Dermis blood vessel endothelial cell (primary cell): ENCODE data around the gene ASTN2. TPM values are rescaled to one million over a fixed set of nuclear protein-coding genes. Genes with fewer than 3 reads are reported as not detected.

Experiments used
- DNase-seq: peaks from one replicate; pipeline ENCODE4 v3.0.0; 2010
- total RNA-seq: library from RNA; depleted of rRNA; stranded (reverse); fragments of >200 nt; gene quantifications from 2 replicates; pipeline ENCODE4 v1.2.3, GENCODE V29; 2014

ASTN2 gene
- total RNA-seq, 1 donor from 2014 or later, result 1.9 TPM

DNA sequence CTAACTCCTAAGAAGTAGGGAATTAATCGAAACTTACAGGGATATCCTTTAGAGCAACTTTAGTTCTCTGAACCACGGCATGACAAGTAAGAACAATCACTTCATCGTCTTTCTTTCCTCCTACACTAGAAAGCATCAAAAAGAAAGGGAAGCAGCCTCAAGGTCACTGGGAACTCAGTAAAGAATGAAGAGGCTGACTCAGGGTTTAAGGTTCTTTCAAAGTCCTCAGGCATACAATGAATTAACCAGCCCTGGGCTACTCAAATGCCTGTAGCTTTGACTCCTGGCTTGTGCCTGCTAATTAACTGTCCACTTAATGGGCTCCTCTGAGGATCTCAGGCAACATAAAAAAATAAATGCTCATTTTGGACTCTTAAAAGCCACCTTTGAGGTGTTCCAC, 625.8 kb downstream of the ASTN2 start:
- DNase-seq, result no peak

DNA sequence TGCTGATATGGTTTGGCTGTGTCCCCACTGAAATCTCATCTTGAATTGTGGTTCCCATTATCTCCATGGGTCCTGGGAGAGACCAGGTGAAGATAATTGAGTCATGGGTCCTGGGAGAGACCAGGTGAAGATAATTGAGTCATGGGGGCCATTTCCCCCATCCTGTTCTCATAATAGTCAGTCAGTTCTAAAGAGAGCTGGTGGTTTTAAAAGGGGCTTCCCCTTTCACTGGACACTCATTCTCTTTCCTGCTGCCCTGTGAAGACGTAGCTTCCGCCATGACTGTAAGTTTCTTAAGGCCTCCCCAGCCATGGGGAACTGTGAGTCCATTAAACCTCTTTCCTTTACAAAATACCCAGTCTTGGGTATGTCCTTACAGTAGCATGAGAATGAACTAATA, 628.1 kb downstream of the ASTN2 start:
- DNase-seq, result no peak

DNA sequence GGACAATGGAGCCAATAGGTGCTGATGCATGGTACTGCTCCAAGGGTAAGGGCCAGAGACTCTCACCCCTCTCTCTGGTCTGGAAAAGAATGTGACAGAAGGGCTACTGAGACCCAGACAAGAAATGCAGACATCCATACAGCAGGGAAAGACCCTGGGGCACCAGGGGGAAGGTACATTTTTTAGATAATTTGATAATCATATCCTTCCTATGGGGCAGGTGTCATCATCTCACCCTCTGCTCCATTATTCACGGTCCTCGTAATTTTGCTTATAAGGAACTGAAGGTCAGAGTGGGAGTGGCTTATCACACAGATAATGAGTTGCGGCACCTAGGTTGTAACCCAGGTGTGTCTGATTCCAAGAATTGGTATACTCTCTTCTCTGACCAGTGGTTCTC, 637.7 kb downstream of the ASTN2 start:
- DNase-seq, result no peak

DNA sequence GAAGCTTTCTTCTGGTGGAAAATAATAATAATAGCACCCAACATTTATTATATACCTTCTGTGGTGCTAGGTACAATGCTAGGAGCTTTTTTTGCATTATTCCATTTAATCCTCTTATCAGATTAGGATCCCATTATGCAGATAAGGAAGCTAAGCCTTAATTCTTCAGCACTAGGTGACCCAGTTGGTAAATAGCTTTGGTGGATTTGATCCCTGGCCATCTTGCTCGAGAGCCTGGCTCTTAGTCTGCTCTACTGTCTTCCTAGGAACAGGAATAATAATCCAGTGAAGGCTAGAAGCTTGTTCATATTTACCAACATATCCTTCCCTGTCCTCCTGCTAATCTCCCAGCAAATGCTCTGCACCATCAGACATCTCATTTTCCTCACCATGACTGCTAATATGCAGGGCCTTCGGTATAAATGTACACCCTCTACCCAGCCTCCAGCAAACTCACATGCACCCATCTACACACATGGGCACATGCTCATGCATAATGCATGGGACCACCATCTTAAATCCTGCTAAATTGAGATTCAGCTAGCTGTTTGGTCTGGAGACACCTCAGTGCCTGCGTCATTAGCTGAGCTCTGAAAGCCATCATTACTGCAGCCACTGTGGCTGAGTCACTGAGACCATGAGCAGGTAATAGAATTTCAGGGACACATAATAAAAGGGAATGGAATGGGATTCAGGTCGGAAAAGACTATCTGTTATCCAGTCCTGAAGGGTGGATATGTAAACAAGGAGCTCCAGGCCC, 640.3 kb downstream of the ASTN2 start:
- DNase-seq, result no peak

DNA sequence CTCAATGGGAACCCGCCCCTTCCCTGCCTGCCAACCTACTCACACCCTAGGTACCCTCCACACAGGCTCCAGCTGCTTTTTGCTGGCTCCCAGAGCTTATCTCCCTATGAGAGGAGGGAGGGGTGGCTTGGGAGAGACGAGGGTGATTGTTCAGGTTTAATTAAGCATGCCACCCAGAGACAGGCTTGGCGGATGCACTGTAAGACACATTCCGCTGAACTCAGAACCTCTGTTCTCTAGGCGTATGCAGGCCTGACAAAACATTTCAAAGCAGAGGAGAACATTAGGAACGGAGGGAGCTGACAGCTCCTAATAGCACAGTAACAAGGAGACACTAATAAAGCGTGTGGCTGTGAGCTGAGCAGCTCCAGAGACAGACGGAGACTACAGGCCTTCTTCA, 647.6 kb downstream of the ASTN2 start:
- DNase-seq, result no peak

DNA sequence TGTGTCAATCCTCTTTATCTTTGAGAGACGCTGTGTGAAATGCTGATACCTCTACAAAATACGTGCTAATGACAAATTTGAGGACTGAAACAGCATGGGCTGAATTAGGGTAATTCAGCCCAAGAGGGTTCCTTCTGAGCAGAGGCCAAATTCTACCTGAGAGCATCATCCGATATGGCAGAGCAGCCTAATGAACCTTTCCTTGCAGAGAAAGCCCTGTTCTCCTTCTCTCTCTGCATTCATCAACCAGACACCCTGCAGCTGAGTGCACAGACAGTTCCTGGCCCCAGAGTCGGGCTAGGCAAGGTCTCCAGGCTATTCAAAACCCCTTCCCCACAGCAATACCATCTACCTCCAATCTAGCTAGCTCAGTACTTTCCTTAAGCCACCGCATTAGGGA, 649.8 kb downstream of the ASTN2 start:
- no peak for DNase-seq

DNA sequence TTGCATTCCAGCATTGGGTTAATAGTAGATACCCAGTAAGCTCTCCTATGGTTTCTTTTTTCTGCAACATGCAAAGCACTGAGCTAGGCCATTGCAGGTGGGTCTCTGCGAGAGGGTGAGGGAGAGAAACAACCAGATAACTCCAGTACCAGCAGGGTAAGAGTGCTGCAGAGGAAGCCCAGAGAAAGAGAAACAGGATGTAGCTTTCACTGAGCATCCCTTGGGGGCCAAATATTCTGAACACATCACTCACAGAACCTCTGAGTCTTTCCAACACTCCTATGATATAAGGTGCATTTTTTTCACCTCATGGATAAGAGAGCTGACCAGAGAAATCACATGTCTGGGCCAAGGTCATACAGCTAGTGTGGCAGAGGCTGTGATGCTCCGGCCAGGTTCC, 651.1 kb downstream of the ASTN2 start:
- DNase-seq, result no peak

DNA sequence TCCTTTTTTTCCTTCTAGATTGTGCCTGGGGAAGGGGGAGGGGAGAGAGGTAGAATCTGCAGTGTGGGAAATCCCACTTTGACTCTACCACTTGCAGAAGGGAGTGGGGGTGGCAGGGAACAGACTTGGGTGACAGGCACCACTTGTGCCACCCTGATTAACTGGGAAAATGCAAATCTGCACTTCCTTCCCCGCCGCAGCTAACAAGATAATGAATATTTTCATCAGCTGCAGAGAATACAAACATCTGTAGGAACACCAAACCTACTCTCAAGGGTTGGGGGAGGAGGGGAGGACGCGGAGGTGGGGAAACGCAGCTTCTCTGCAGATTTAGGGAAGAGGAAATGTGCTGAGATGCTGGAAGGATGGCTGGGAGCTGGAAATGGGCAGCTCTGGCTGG, 654.2 kb downstream of the ASTN2 start:
- no peak for DNase-seq

DNA sequence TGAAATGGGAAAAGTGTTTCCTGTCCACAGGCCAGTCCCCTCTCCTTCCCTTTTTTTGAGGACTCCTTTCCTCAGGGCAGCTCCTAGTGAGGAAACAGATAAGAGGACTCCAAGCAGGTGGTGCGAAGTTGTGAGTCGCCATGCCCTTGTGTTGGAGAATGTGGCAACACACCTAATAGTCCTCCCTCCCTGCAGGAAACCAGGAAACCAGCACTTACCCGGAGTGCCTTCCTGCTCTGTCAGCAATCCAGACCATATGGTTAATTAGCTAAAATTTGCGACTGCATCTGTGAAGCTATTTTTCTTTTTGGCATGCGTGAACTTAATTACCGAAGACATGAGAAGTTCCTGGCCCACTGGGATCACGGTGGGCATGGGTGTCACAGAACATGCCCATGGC, 657.8 kb downstream of the ASTN2 start:
- no peak for DNase-seq

DNA sequence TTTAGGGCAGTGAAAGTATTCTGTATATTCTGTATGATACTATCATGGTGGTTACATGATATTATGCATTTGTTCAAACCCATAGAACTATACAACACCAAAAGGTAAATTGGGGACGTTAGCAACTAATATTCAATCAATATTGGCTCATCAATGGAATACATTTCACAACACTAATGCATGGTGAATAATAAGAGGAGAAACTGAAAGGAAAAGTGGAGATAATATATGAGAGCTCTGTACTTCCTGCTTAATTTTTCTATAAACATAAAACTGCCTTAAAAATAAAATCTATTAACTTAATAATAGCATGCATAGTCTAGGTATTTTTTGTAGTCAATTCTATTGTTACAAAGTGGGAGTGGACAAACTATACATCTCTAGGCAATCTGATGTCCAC, 661.5 kb downstream of the ASTN2 start:
- DNase-seq, result no peak

DNA sequence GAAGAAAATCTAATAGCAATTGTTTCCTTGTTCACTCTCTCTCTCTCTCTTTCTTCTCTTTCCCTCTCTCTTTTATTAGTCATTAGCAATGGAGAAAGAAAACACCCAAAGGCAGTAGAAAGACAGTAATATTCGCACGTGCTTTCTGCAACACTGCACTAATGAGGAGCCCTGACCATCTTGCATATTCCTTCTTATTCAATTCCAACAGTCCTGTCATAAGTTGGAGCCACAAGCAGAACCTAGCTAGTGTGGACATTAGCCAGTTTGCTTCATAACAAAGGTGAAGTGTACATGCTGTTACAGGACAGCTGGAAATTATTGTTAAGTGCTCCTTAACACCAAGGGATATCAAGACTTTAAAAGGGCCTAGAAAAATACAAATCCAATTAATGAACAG, 664.3 kb downstream of the ASTN2 start:
- DNase-seq, result no peak

DNA sequence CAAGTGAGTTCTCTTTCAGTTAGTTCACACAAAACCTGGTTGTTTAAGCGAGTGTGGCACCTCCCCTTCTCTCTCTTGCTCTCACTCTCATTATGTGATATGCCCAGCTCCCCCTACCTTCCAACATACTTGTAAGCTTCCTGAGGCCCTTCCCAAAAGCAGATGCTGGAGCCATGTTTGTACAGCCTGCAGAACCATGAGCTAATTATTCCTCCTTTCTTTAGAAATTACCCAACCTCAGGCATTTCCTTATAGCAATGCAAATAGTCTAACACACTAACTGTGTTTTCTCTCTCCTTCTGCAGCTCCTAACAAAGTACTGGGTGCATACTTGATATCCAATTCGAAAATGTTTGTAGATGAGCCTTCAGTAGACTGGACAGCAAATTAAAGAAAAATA, 665.1 kb downstream of the ASTN2 start:
- no peak for DNase-seq

DNA sequence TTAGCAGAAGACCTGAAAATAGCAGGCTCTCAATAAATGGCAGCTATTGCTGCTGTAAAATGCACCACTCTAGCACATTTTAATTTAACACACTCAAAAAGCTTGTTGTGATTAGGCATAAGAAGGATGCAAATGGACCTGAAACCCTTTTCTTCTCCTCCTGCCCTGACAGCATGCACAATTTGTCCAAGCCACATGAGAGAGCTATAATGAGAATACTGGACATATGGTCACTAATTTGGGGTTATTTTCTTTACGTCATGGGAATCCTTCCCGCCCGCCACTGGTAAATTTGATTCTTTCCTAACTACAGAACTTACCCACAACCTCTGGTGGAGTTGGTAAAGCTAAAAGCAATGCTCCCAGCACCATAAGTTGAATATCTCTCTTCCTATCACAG, 665.7 kb downstream of the ASTN2 start:
- DNase-seq, result no peak

DNA sequence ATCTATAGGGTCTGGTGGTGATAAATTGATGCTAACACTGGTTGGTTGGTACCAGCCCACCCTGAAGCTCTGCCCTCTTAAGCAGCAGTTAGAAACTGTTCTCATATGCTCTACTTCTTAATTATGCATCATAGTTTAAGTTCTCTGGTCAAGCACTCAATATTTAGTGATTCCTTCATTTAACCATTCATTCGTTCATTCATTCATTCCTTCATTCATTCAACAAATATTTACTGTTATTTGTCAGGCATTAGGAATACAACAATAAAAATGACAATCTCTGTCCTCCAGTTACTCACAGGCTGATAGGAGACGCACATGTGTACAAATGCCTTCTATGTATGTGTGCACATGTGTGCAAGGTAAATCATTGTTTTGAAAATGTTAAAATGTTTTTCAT, 673.1 kb downstream of the ASTN2 start:
- DNase-seq, result no peak

DNA sequence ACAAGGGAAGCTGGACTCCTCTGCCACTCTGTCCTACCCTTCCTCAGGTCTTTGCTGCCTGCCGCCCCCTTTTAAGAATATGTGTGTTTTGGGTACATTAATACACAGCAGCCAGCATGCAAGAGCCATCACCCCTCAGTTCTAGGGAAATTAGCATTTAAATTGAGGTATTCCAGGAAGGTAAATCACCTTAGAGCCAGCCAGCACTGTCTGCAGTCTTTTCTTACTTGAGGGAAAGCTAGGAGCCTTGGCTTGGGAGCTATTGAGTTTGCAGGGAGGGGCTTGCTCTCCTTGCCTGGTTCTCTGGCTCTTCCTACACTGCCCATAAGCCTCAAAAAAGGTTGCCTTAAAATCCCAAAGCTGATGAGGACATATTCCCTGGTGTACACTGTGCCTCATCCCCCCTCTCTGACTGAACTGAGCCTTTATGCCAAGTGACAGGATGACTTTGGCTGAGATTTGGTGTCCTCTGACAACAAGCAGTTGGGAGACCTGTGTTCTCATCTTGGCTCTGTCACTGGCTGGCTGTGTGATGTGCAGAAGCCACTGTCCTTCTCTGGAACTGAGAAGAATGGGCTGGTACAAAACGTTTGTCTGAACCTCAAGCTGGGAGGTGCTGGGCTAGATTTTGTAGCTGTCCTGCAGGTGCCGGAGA, 673.6 kb downstream of the ASTN2 start:
- DNase-seq, result no peak

DNA sequence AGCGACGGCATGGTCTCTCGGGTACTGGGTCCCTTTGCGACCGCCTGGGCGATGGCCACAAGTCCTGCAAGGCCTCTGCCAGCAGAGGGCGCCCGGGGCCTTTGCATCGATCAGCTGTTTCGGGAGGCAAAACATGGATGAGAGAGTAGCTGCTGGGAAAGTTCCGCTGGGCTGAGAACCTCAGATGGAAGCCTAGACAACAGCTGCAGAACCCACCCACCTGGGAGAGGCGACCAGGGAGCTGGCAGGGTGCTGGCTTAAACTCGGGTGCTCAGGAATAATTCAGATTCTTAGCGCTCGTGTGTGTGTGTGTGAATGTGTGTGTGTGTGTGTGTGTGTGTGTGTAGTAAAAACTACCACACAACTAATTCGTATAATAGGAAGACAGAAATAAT, 677.7 kb downstream of the ASTN2 start:
- peak; percentile 77 for DNase-seq

DNA sequence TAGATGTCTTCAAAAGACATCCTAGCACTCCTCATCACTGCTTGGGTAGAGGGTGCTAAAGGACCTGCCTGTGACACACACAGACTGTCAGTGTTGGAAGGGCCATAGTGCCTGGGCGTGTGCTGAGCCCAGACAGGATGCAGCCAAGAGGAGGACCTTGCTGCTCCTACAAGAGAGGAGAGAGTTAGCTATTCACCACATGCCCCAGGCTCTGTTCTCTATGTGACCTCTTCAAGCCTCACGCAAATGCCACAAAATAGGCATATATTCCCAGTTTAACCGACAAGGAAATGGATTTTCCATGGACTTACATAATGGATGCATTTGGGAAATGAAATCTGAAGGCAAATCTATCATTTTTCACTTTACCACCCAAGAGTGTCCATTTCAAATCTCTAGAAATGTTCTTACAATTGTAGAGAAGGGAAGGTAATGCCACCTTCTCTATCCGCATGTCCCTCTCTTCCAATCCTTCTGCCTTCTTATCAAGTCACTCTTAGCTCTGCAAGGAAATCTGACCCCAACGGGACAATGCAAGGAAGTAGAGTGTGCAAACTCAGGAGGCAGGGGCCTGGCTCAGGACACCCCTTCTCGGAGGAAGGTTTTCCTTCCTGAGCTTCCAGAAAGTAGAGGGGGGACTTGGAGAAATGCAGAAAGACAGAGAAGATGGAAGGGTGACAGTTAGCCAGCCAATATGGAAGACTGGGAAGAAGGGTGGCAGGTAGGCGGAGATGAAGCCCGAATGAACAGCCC, 678.3 kb downstream of the ASTN2 start:
- DNase-seq, result peak; percentile 1

DNA sequence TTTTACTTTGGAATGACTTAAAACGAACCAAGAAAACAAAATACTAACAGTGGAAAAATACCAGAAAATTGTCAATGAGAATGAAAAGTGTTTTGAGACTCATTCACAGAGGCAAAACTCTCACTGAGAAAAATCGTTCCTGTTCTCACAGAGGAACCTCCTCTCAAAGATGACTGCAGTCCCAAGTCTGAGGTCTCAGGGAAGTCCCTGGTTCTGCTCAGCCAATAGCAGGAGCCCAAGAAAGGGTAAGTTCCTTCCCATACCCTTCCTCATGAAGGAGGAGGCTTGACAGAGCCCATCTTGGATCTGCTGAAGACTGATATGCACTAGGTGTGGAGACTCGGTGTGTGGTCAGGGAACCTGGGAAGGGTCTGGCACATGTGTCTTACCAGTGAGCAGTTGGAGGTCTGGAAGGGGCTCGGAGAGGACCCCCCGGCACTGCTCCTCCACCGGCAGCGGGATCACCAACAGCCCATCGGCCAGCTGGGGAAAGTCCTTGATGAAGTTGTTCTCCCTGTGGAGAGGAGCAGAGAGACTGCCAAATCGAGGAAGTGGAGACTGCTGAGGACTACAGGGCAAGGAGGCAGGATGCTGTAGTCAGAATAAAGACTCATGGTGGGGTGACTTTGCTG, 681.7 kb downstream of the ASTN2 start:
- no peak for DNase-seq

DNA sequence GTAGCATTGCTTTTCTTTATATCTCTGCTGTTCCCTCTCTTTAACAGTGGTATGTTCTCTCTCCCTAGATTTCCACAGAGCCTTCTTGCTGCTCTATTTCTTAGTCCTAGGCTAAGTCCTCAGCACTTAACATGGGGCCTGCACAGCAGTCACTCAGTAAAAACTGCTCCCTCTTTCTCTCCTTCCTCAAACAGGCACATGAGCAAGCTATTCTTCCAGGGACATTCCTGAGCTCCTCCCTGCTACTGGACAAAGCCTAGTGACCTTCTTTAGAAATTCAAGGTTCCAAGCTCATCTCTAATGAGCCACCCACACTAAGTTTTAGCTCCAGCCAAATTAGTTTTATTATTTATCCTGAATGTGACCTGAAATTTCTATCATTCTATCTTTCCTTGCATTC, 688.3 kb downstream of the ASTN2 start:
- no peak for DNase-seq

DNA sequence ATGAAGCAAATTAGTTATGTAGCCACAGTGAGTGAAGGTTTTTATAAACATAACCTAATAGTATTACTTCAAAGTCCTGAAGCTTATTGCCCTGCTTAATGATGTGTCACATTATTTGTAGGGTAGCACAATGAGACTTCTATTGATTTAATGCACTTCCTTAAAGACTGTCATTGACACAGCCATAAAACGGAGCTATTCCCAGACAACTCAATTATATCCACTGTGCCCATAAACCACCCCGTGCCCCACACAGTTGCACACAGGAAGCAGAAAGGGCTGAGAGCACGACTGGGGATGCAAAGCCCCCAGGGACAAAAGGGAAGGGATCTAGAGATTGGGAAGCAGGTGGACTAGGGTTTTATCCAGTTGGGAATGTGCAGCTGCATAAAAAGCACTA, 690.7 kb downstream of the ASTN2 start:
- no peak for DNase-seq

DNA sequence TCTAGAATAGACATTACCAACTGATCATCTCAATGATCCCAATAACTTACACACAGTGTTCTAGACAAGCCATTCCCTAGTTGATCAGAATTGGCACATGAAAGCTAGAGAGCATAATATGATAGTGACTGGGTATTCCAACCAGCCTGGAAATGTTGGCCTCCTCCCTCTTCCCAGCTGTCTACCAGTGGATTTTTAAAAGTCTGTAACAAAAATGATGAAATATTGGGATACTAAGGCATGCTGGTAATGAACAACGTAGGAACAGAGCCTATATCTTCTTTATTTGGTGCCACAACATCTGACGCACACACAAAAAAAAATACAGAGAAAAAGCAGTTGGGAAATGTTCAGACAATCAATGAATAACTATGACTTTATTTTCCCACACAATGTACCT, 692.9 kb downstream of the ASTN2 start:
- DNase-seq, result no peak

DNA sequence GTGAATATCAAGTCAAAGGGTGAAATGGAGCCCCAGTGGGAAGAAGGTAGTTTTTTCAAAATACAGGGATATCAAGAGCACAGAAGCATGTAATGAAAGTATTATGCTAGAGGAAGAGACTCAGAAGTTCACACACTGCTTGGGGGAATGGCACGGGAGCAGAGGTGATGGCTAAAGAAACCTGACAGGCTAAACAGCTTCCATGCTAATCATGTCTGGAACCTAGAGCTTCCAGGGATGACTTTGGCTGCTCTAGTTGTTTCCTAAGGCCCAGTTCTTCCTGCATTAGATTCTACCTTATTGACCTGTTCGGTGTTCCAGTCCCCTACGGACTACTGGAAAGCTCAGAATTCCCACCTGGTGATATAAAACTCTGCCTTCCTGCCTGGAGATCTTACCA, 693.4 kb downstream of the ASTN2 start:
- no peak for DNase-seq

DNA sequence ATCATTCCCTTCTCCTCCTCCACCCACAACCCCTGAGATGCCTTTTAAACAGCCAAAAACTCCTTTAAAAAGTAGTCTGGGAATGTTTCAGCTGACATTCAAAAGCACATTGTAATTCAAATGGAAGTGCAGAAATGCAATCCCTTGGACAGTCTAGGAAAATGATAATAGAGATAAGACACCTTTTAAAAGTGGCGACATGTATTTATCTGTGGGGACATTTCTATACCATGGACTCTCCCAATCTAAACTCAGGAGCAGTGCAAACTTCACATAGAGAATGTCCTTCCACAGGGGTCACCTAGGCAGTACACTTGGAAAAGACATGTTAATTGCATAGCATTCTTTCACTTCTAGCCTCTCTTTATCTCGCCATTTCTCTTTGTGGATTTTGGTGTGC, 694.7 kb downstream of the ASTN2 start:
- no peak for DNase-seq

DNA sequence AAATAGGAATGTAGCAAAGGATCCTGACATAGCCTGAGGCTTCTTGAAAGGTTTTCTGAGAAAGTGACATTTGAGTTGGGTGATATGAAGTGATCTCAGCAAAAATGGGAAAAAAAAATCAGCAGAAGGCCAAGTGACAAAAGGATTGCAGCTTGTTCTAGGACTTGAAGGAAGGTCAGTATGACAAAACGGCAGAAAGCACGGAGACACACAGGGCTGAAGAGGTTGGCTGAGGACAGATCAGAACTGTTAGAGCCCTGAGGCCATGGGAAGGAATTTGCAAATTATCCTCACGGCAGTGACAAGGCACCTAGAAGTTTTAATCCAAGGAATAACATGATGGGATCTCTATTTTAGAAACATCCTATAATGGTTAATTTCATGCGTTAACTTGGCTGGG, 696.7 kb downstream of the ASTN2 start:
- no peak for DNase-seq
